Activated T-helper 17 cell treated with anti-CD3 and anti-CD28 coated beads, Interleukin-2, amount 50 U/mL, for 72 hours (primary cell): ENCODE measurements around the gene DISP2. TPM values are rescaled to one million over a fixed set of nuclear protein-coding genes. Genes with fewer than 3 reads are reported as not detected.

Experiments
- ATAC-seq: fragments of 150-1000 bp; cut with Tn5 transposase; replicated peaks from 2 replicates; pipeline ENCODE4 v1.10.0; 2021; ENCODE audit warnings: mild to moderate bottlenecking, moderate library complexity
- H3K27ac Mint-ChIP-seq: one replicate; pipeline ENCODE4 v1.8.0; 2022; ENCODE audit warnings: mixed read lengths
- H3K27me3 Mint-ChIP-seq: one replicate; pipeline ENCODE4 v1.8.0; 2022; ENCODE audit warnings: mixed read lengths
- H3K36me3 Mint-ChIP-seq: one replicate; pipeline ENCODE4 v1.8.0; 2022; ENCODE audit warnings: low read depth, mild to moderate bottlenecking, mixed read lengths
- H3K4me1 Mint-ChIP-seq: one replicate; pipeline ENCODE4 v1.8.0; 2022; ENCODE audit warnings: mixed read lengths
- H3K4me3 Mint-ChIP-seq: one replicate; pipeline ENCODE4 v1.8.0; 2022; ENCODE audit warnings: mild to moderate bottlenecking, mixed read lengths
- H3K9me3 Mint-ChIP-seq: one replicate; pipeline ENCODE4 v1.8.0; 2022; ENCODE audit warnings: mixed read lengths
- total RNA-seq, 2 donors: library from RNA; stranded (reverse); gene quantifications; one replicate each; pipeline ENCODE4 v1.2.3, GENCODE V29; 2022

DISP2 gene
- total RNA-seq, 2 donors from 2014 or later: 0.11 to 1.6 TPM

GRCh38 chr15:40322531-40323238, 35.3 kb upstream of the DISP2 start:
- Mint-ChIP-seq H3K9me3 (no peaks in the 10 kb centered on the region), H3K4me3 (peak overlapping the region; percentile 64), H3K4me1 (peaks cover 11% of the 10 kb centered on the region), H3K27me3 (no peaks in the 10 kb centered on the region), H3K27ac (no peak overlapping the region), H3K36me3 (no peaks in the 10 kb centered on the region)
- peak; percentile 1 for ATAC-seq

GRCh38 chr15:40323239-40323952, 34.6 kb upstream of the DISP2 start, which contains the start of gene INAFM2:
INAFM2 (plus strand) TSS chr15:40323692; CDS start chr15:40324056, 364 bp downstream.
- Mint-ChIP-seq H3K27ac (no peak within 1 kb of the TSS), H3K9me3 (no peaks in the 10 kb centered on the region), H3K27me3 (no peaks in the 10 kb centered on the region), H3K4me3 (peak within 1 kb of the TSS; percentile 68), H3K36me3 (no peaks in the 10 kb centered on the region), H3K4me1 (peaks cover 11% of the 10 kb centered on the region)
- peak; percentile 83 for ATAC-seq

GRCh38 chr15:40323953-40324937, 33.8 kb upstream of the DISP2 start:
- Mint-ChIP-seq H3K27ac (peak overlapping the region; percentile 31), H3K4me1 (peaks cover 11% of the 10 kb centered on the region), H3K4me3 (peak overlapping the region; percentile 68), H3K27me3 (no peaks in the 10 kb centered on the region), H3K36me3 (no peaks in the 10 kb centered on the region), H3K9me3 (no peaks in the 10 kb centered on the region)
- ATAC-seq: peak; percentile 25

GRCh38 chr15:40325188-40325587, 32.8 kb upstream of the DISP2 start:
- Mint-ChIP-seq H3K9me3 (no peaks in the 10 kb centered on the region), H3K27me3 (no peaks in the 10 kb centered on the region), H3K27ac (peak overlapping the region; percentile 31)

GRCh38 chr15:40325700-40326099, 32.3 kb upstream of the DISP2 start:
- no peak for ATAC-seq
- H3K36me3 Mint-ChIP-seq: no peaks in the 10 kb centered on the region
- H3K4me3 Mint-ChIP-seq: peak overlapping the region; percentile 68
- H3K9me3 Mint-ChIP-seq: no peaks in the 10 kb centered on the region
- H3K27ac Mint-ChIP-seq: no peak overlapping the region
- no peaks in the 10 kb centered on the region for H3K27me3 Mint-ChIP-seq
- peaks cover 11% of the 10 kb centered on the region for H3K4me1 Mint-ChIP-seq

More at GRCh38 chr15:40325188-40325587, 32.8 kb upstream of the DISP2 start:
- H3K4me1 Mint-ChIP-seq: peaks cover 11% of the 10 kb centered on the region
- H3K36me3 Mint-ChIP-seq: no peaks in the 10 kb centered on the region
- no peak for ATAC-seq
- H3K4me3 Mint-ChIP-seq: peak overlapping the region; percentile 68

- Mint-ChIP-seq H3K9me3 (no peaks in the 10 kb centered on the region), H3K27me3 (no peaks in the 10 kb centered on the region), H3K4me3 (no peak overlapping the region), H3K36me3 (no peaks in the 10 kb centered on the region), H3K4me1 (no peaks in the 10 kb centered on the region), H3K27ac (no peak overlapping the region)
- no peak for ATAC-seq
Observed at GRCh38 chr15:40327457-40327856, 30.6 kb upstream of the DISP2 start.

- Mint-ChIP-seq H3K27ac (no peak overlapping the region), H3K4me3 (no peak overlapping the region), H3K36me3 (no peaks in the 10 kb centered on the region), H3K9me3 (no peaks in the 10 kb centered on the region), H3K4me1 (no peaks in the 10 kb centered on the region), H3K27me3 (no peaks in the 10 kb centered on the region)
- ATAC-seq: no peak
Observed at GRCh38 chr15:40328176-40328575, 29.8 kb upstream of the DISP2 start.

GRCh38 chr15:40328751-40329150, 29.3 kb upstream of the DISP2 start:
- no peaks in the 10 kb centered on the region for H3K36me3 Mint-ChIP-seq
- ATAC-seq: no peak
- no peak overlapping the region for H3K27ac Mint-ChIP-seq
- no peaks in the 10 kb centered on the region for H3K27me3 Mint-ChIP-seq
- no peak overlapping the region for H3K4me3 Mint-ChIP-seq
- H3K4me1 Mint-ChIP-seq: peaks cover 3% of the 10 kb centered on the region
- no peaks in the 10 kb centered on the region for H3K9me3 Mint-ChIP-seq

- Mint-ChIP-seq H3K4me1 (peaks cover 9% of the 10 kb centered on the region), H3K27me3 (no peaks in the 10 kb centered on the region), H3K27ac (no peak overlapping the region), H3K36me3 (no peaks in the 10 kb centered on the region), H3K4me3 (no peak overlapping the region), H3K9me3 (no peaks in the 10 kb centered on the region)
- ATAC-seq: no peak
Observed at GRCh38 chr15:40329804-40330203, 28.2 kb upstream of the DISP2 start.

- H3K4me3 Mint-ChIP-seq: no peak overlapping the region
- H3K27me3 Mint-ChIP-seq: no peaks in the 10 kb centered on the region
- no peak for ATAC-seq
- no peak overlapping the region for H3K27ac Mint-ChIP-seq
- peaks cover 9% of the 10 kb centered on the region for H3K4me1 Mint-ChIP-seq
- H3K36me3 Mint-ChIP-seq: no peaks in the 10 kb centered on the region
- no peaks in the 10 kb centered on the region for H3K9me3 Mint-ChIP-seq
Observed at GRCh38 chr15:40330368-40330836, 27.6 kb upstream of the DISP2 start.

- Mint-ChIP-seq H3K27ac (no peak overlapping the region), H3K9me3 (no peaks in the 10 kb centered on the region), H3K4me1 (peaks cover 9% of the 10 kb centered on the region), H3K27me3 (no peaks in the 10 kb centered on the region), H3K36me3 (no peaks in the 10 kb centered on the region), H3K4me3 (no peak overlapping the region)
- no peak for ATAC-seq
Observed at GRCh38 chr15:40331026-40331425, 27.0 kb upstream of the DISP2 start.

- Mint-ChIP-seq H3K27me3 (no peaks in the 10 kb centered on the region), H3K4me1 (peaks cover 9% of the 10 kb centered on the region), H3K4me3 (no peak overlapping the region), H3K27ac (no peak overlapping the region), H3K9me3 (no peaks in the 10 kb centered on the region), H3K36me3 (no peaks in the 10 kb centered on the region)
- no peak for ATAC-seq
Observed at GRCh38 chr15:40331637-40332036, 26.4 kb upstream of the DISP2 start.

GRCh38 chr15:40332113-40332781, 25.8 kb upstream of the DISP2 start:
- Mint-ChIP-seq H3K36me3 (no peaks in the 10 kb centered on the region), H3K27me3 (no peaks in the 10 kb centered on the region), H3K4me3 (no peak overlapping the region), H3K9me3 (no peaks in the 10 kb centered on the region), H3K27ac (no peak overlapping the region), H3K4me1 (peaks cover 9% of the 10 kb centered on the region)
- no peak for ATAC-seq
